Measurements from ENCODE around the gene LGALS16.
"Not testable (repeated sequence)": the region's sequence is repeated elsewhere in the genome, so short reads cannot be mapped to it uniquely, and the experiment has no call there.

LGALS16 gene, protein sequence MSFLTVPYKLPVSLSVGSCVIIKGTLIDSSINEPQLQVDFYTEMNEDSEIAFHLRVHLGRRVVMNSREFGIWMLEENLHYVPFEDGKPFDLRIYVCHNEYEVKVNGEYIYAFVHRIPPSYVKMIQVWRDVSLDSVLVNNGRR

GRCh38 chr19:39655613-39656012, at the start of gene LGALS16:
Gene LGALS16, plus strand, starts transcription at chr19:39655913. Its CDS starts 49 bp downstream, at chr19:39655962.
- TF ChIP-seq, protein P1, sequence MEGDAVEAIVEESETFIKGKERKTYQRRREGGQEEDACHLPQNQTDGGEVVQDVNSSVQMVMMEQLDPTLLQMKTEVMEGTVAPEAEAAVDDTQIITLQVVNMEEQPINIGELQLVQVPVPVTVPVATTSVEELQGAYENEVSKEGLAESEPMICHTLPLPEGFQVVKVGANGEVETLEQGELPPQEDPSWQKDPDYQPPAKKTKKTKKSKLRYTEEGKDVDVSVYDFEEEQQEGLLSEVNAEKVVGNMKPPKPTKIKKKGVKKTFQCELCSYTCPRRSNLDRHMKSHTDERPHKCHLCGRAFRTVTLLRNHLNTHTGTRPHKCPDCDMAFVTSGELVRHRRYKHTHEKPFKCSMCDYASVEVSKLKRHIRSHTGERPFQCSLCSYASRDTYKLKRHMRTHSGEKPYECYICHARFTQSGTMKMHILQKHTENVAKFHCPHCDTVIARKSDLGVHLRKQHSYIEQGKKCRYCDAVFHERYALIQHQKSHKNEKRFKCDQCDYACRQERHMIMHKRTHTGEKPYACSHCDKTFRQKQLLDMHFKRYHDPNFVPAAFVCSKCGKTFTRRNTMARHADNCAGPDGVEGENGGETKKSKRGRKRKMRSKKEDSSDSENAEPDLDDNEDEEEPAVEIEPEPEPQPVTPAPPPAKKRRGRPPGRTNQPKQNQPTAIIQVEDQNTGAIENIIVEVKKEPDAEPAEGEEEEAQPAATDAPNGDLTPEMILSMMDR (IDR thresholded peaks at IDR 0.05; ENCODE audit: low read depth, low read length): no peak
- H3K4me3 ChIP-seq (ENCODE audit: low read depth, low read length): no peak within 1 kb of the TSS
- DNase-seq (ENCODE audit: low read depth, low spot score): no peak
- in situ Hi-C loops (cut with HindIII; ENCODE audit: low sequenced_read_pairs): no loop called here

DNA sequence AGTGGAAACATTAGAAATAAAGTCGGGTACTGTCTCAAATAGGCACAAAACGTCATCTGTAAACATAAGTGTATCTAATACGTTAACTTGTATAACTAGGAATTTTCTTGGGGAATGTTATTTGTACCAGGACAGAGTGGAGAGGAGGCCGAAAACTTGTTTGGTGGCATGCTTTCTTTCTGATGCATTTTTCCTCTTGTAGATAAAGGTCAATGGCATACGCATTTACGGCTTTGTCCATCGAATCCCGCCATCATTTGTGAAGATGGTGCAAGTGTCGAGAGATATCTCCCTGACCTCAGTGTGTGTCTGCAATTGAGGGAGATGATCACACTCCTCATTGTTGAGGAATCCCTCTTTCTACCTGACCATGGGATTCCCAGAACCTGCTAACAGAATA, 48.7 kb upstream of the LGALS16 start:
- no peak overlapping the region for H3K4me3 ChIP-seq (ENCODE audit: low read depth, low read length)
- in situ Hi-C loops (cut with HindIII; ENCODE audit: low sequenced_read_pairs): no loop called here
- TF ChIP-seq, protein P1 (IDR thresholded peaks at IDR 0.05; ENCODE audit: low read depth, low read length): no peak
- no peak for DNase-seq (ENCODE audit: low read depth, low spot score)

DNA sequence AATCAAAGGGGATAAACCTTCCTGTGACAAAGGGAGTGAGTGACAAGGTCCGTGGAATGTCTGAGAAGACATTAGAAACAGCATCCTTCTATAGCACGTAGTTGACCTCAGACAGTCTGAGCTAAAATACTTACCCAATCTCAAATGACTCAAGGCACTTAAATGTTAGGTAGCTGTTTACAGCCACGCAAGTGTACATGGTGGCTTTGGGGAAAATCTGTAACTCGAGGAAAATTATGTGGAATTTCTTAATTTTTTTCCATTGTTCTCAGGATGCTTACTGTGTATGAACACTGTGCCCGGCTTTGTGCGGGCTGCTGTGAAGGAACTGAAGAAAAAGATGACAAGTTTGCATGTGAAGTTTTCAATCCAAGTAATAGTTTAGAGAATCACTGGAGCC, 48.2 kb upstream of the LGALS16 start:
- in situ Hi-C loops (cut with HindIII; ENCODE audit: low sequenced_read_pairs): no loop called here
- TF ChIP-seq, protein P1 (IDR thresholded peaks at IDR 0.05; ENCODE audit: low read depth, low read length): no peak
- no peak for DNase-seq (ENCODE audit: low read depth, low spot score)
- no peak overlapping the region for H3K4me3 ChIP-seq (ENCODE audit: low read depth, low read length)

DNA sequence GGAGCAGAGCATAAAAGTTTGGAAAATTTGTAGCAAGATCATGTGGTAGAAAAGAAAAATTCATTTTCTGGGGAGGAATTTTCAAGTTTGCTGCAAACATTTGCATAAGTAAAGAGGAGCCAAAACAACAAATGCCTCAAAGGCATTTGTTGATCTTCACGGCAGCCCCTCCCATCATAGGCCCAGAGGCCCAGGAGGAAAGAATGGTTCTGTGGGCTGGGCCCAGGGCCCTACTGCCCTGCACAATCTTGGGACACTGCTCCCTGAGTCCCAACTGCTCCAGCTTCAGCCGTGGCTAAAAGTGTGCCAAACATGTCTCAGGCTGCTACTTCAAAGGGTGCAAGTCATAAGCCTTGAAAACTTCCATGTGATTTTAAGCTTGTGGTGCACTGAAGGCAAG, 42.1 kb upstream of the LGALS16 start:
- H3K4me3 ChIP-seq (ENCODE audit: low read depth, low read length): no peak overlapping the region
- no peak for DNase-seq (ENCODE audit: low read depth, low spot score)
- in situ Hi-C loops (cut with HindIII; ENCODE audit: low sequenced_read_pairs): no loop called here
- TF ChIP-seq, protein P1 (IDR thresholded peaks at IDR 0.05; ENCODE audit: low read depth, low read length): no peak

GRCh38 chr19:39617745-39618144, 38.0 kb upstream of the LGALS16 start:
- TF ChIP-seq, protein P1 (IDR thresholded peaks at IDR 0.05; ENCODE audit: low read depth, low read length): no peak
- in situ Hi-C loops (cut with HindIII; ENCODE audit: low sequenced_read_pairs): no loop called here
- no peak overlapping the region for H3K4me3 ChIP-seq (ENCODE audit: low read depth, low read length)
- no peak for DNase-seq (ENCODE audit: low read depth, low spot score)

DNA sequence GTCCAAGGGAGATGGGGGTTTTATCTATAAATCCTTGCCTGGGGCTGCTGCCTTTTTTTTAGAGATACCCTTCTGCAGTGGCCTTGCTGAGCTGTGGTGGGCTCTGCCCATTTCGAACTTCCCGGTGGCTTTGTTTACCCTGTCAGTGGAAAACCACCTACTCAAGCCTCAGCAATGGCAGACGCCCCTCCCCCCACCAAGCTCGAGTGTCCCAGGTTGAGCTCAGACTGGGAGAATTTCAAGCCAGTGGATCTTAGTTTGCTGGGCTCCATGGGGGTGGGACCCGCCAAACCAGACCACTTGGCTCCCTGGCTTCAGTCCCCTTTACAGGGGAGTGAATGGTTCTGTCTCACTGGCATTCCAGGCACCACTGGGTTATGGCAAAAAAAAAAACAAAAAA, 31.8 kb upstream of the LGALS16 start:
- DNase-seq (ENCODE audit: low read depth, low spot score): no peak
- H3K4me3 ChIP-seq (ENCODE audit: low read depth, low read length): no peak overlapping the region
- TF ChIP-seq, protein P1 (IDR thresholded peaks at IDR 0.05; ENCODE audit: low read depth, low read length): no peak
- in situ Hi-C loops (cut with HindIII; ENCODE audit: low sequenced_read_pairs): no loop called here

- H3K4me3 ChIP-seq (ENCODE audit: low read depth, low read length); DNase-seq (ENCODE audit: low read depth, low spot score); in situ Hi-C loops (cut with HindIII; ENCODE audit: low sequenced_read_pairs): not testable (repeated sequence)
Observed at GRCh38 chr19:39627631-39628030, 28.1 kb upstream of the LGALS16 start.

Data from astrocyte of the spinal cord (primary cell).